Measurements from ENCODE around the gene MAGEB17. TPM values are rescaled to one million over a fixed set of nuclear protein-coding genes. Genes with fewer than 3 reads are reported as not detected.

MAGEB17 gene
- total and polyA plus RNA-seq, 3 donors from 2014 or later: 2.0 to 4.1 (median 3.7) TPM

GRCh38 chrX:16162391-16162790 is 4.9 kb upstream of the MAGEB17 start:
- DNase-seq: no peak
- WGBS, 2 donors: 83 to 85% methylated on average over 2 to 4 of the region's 5 CpGs
- H3K4me1 ChIP-seq: no peaks in the 10 kb centered on the region

GRCh38 chrX:16164748-16165147 is 2.5 kb upstream of the MAGEB17 start:
- no peak overlapping the region for H3K27ac ChIP-seq
- TF ChIP-seq POLR2A (IDR thresholded peaks at IDR 0.05) (no peak), CTCF (IDR thresholded peaks at IDR 0.05) (no peak)
- no peak overlapping the region for H3K4me3 ChIP-seq
- 83 to 98% methylated on average over 3 of the region's 3 CpGs for WGBS, 2 donors
- intact Hi-C loops (cut with DNase I; ENCODE audit: low total_unique reads): no loop called here
- DNase-seq: no peak
- no peaks in the 10 kb centered on the region for H3K36me3 ChIP-seq (ENCODE audit: low read depth, missing control alignments)
- no peaks in the 10 kb centered on the region for H3K4me1 ChIP-seq
- H3K9me3 ChIP-seq: no peaks in the 10 kb centered on the region
- H3K27me3 ChIP-seq: no peaks in the 10 kb centered on the region

More at GRCh38 chrX:16162391-16162790, 4.9 kb upstream of the MAGEB17 start:
- intact Hi-C loops (cut with DNase I; ENCODE audit: low total_unique reads): no loop called here
- TF ChIP-seq POLR2A (IDR thresholded peaks at IDR 0.05) (no peak), CTCF (IDR thresholded peaks at IDR 0.05) (no peak)
- no peak overlapping the region for H3K4me3 ChIP-seq
- H3K9me3 ChIP-seq: no peaks in the 10 kb centered on the region
- H3K27ac ChIP-seq: no peak overlapping the region
- no peaks in the 10 kb centered on the region for H3K27me3 ChIP-seq
- no peaks in the 10 kb centered on the region for H3K36me3 ChIP-seq (ENCODE audit: low read depth, missing control alignments)

GRCh38 chrX:16171039-16171438 is 3.8 kb downstream of the MAGEB17 start:
- WGBS, 2 donors: 98 to 100% methylated on average over 3 to 7 of the region's 9 CpGs
- Histone ChIP-seq H3K36me3 (ENCODE audit: low read depth, missing control alignments) (no peaks in the 10 kb centered on the region), H3K27me3 (no peaks in the 10 kb centered on the region), H3K4me3 (no peak overlapping the region), H3K9me3 (no peaks in the 10 kb centered on the region), H3K27ac (no peak overlapping the region), H3K4me1 (no peaks in the 10 kb centered on the region)
- TF ChIP-seq CTCF (IDR thresholded peaks at IDR 0.05) (no peak), POLR2A (IDR thresholded peaks at IDR 0.05) (no peak)
- DNase-seq: no peak
- intact Hi-C loops (cut with DNase I; ENCODE audit: low total_unique reads): no loop called here

- H3K27me3 ChIP-seq: no peaks in the 10 kb centered on the region
- no peak for DNase-seq
- no peaks in the 10 kb centered on the region for H3K4me1 ChIP-seq
- H3K9me3 ChIP-seq: no peaks in the 10 kb centered on the region
- no peak overlapping the region for H3K4me3 ChIP-seq
- 85 to 90% methylated on average over 4 of the region's 4 CpGs for WGBS, 2 donors
- no peak overlapping the region for H3K27ac ChIP-seq
- no peaks in the 10 kb centered on the region for H3K36me3 ChIP-seq (ENCODE audit: low read depth, missing control alignments)
- no peak for TF ChIP-seq CTCF (IDR thresholded peaks at IDR 0.05)
- no peak for TF ChIP-seq POLR2A (IDR thresholded peaks at IDR 0.05)
- intact Hi-C loops (cut with DNase I; ENCODE audit: low total_unique reads): no loop called here
Observed at GRCh38 chrX:16171944-16172343, 4.7 kb downstream of the MAGEB17 start.

GRCh38 chrX:16172391-16172790 is 5.1 kb downstream of the MAGEB17 start:
- TF ChIP-seq CTCF (IDR thresholded peaks at IDR 0.05) (no peak), POLR2A (IDR thresholded peaks at IDR 0.05) (no peak)
- no peaks in the 10 kb centered on the region for H3K9me3 ChIP-seq
- 93 to 98% methylated on average over 3 of the region's 3 CpGs for WGBS, 2 donors
- no peaks in the 10 kb centered on the region for H3K27me3 ChIP-seq
- H3K4me3 ChIP-seq: no peak overlapping the region
- H3K36me3 ChIP-seq (ENCODE audit: low read depth, missing control alignments): no peaks in the 10 kb centered on the region
- intact Hi-C loops (cut with DNase I; ENCODE audit: low total_unique reads): no loop called here
- no peaks in the 10 kb centered on the region for H3K4me1 ChIP-seq
- no peak overlapping the region for H3K27ac ChIP-seq
- no peak for DNase-seq

All from testis (tissue), 3 donors.